ENCODE measurements around the gene TDRD9.

TDRD9 gene

DNA sequence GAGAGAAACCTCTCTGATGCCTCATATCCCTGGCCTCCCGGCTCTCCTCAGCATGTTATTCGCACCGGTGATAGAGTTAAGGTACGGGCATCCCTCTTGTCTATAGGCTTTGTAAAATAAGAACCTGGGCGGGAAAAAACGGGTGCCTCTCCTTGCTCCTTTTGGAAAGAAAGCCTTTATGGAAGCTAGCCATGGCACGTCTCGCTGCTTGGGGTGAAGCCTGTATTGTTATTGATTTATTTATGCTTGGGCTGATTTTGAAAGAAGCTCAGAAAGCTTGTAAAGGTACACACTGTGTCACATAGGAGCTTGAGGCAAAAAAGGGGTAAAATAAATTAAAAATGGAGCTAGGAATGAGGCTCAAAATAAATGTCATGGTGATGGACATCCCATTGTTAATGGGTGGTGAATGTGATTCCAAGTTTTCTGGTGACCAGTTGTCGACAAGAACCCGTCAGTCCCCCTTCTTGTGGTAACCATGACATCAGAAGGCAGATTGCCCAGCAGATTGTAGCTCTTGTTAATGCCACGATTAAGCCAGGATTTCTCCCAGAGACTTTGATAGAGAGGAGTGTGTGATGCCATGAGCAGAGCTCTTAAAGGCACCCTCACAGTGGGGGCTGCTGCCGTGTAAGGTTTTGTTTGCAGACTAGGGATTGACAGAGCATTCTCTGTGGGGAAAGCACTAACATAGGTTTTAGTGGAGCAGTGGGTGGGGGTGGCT, 106.9 kb downstream of the TDRD9 start:
- DNase-seq (no peak), ATAC-seq (no peak)

DNA sequence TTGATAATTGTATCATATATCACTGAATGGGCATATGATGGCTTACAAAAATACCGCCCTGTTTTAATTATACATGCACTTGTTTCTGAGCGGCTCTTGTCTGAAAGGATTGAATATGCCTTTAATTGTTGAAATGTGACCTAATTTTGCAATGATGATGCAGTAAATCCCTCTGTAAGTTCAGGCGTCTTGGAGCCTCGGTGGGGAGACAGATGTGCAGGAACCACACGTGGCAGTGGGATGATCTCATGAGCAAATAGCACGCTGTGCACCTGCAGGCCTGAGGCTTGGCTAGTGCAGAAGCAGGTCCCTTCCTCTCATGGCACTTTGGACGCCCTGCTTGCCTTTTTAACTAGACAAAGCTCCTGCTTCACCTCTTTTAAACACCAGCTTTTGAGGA, 108.0 kb downstream of the TDRD9 start:
- ATAC-seq (no peak), DNase-seq (no peak)

DNA sequence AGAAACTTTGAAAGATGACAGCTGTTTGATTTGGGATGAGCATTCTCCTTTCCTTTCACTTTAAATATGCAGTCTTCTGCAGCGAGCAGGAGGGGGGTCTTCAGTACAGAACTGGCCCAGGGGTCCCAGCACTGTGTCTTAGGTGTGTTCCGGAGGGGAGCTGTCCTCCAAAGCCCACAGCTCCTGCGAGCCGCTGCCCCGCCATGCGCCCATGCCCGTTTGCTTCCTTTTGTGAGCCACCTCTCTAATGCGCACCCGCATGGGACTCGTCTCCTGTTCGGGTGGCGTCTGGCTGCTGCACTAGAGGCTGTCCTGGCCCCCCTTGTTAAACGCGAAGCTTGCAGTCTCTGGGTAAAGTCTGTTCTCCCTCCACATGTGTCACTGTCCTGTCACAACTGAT, 108.8 kb downstream of the TDRD9 start:
- ATAC-seq (no peak), DNase-seq (no peak)

DNA sequence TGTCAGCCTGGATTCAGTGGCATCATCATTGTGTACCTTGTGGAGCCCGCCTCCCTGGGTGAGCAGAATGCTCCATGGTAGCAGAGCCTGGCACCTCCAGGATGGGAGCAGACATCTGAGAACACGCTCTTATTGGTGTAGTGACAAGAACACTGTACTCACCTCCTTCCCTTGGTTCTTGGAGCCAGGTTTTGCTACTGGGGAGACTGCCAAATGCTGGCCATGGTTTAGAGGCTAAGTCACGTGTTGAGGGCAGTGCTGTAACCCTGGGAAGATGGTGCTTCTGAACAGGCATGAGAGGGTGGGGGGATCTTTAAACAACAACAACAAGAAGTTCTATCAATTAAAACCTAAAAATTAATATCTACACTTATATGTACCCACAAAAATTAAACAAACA, 109.6 kb downstream of the TDRD9 start:
- no peak for ATAC-seq
- no peak for DNase-seq

DNA sequence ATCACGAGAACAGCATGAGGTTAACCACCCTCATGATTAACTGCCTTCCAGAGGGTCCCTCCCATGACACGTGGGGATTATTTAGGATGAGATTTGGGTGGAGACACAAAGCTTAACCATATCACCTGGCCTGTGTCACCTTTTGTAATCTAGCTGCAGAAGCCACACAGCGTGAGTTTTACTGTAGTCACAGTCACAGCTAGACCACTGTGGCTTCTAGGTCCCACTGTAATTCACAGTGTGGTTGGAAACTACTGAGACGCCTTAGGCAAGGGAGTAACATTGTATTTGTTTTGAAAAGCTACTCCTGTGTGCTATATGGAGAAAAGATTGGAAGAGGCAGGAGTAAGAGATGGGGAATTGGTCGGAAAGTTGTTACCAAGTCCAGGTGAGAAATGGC, 111.0 kb downstream of the TDRD9 start:
- no peak for DNase-seq
- ATAC-seq: peak; percentile 49

DNA sequence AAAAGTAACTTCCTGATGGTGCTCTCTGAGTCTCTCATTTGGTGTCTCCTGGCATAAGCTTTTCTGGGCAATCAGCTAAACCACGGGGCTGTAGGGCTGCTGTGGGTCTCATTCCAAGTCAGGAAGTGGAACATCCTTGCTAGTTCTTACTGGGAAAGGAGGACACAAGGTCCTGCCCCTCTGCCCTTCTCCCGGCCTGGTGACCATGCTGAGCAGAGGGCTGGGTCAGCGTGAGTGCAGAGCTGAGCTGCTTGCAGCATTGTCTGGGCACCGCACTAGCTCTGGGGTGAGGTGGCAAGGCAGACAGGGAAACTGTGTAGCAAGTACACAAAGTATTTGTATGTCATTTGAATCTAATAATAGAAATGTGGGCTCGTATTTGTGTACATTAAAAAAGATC, 112.3 kb downstream of the TDRD9 start:
- ATAC-seq (no peak), DNase-seq (no peak)

DNA sequence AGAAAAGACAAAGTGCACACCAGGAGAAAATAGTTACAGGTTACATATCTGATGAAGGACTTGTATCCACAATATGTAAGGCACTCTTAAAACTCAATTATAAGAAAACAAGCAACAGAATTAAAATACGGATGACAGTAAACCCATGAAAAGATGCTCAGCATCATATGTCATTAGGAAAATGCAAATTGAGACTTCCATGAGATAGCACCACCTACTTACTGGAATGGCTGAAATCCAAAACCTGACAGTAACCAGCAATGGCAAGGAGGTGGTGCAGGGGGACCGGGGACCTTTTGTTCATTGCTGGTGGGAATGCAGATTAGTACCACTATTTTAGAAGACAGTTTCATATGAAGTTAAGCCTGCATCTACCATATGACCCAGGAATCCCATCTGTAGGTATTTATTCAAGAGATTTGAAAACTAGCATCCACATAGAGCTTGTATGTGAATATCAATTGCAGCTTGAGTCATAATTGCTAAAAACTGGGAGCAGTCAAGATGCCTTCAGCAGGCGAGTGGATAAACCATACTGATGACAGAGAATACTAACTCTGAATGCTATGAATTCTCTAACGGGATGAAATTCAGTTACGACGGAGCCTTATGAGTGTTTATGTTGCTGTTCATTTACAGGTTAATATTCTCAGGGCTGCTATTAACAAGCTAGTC, 113.3 kb downstream of the TDRD9 start:
- DNase-seq (no peak), ATAC-seq (no peak)

DNA sequence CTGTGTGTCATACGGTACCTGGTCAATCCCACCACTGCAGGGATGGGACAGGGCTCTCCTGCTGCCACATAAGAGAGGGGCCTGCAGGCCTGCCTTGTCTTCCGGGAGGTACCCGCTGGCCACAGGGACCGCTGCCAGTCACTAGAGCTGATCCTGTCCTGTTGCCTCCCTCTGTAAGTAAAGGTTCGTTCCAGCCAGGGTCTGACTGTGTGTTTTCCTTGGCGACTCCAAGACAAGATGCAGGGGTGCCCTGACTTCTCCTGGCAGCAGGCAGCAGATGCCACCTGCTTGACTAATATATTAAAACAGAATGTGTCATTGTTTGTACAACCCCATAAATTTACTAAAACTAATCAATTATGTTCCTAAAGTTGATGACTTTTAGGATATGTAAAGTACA, 115.8 kb downstream of the TDRD9 start:
- no peak for ATAC-seq
- DNase-seq: no peak

DNA sequence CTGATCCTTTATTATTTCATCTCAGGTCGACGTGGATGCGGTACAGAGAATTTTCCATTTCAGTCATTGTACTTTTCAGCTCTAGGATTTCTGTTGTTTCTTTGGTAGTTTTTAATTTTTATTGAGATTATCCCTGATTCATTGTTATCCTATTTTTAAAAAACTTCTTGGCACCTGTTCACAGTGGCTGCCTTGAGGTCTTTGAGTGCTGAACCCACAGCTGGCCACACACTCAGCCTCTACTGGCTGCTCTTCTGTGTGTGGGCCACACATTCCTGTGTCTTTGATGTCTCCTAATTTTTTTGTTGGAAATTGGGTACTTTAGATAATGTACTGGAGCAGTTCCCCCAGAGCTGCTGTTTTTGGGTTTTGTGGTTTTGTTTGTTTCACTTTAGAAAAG, 119.5 kb downstream of the TDRD9 start:
- DNase-seq: no peak
- ATAC-seq: no peak

DNA sequence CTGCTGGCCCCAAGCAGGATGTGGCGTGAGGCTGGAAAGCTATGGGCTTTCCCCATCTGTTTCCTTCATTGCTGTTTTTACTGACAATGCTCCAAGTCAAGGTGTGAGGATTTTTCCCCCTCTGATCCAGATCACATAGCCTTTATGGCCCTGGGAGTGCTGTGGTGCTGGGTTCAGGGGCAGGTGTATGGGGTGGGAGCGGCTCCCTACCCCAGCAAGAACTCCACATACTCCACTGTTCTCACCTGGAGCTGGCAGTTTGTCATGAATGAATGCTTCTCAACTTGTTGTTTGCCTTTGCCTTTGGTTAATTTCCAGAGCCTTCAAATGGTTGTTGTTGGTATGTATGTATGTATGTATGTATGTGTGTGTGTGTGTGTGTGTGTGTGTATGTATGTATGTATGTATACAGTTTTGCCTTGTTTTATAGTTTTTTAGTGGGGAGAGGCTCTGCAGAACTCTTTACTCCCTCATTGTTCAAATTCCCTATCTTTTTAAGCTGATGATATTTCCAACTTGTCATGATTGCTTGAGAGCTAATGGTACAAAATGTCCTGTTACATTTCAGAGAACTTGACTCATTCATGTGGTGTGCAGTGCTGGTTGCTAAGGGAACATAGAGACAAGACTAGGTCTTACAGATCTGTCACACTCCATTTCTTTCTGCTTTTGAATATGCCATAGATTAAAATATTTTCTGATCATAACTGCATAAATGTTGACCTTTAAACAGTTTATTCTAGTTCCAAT, 120.7 kb downstream of the TDRD9 start:
- no peak for ATAC-seq
- DNase-seq: no peak

DNA sequence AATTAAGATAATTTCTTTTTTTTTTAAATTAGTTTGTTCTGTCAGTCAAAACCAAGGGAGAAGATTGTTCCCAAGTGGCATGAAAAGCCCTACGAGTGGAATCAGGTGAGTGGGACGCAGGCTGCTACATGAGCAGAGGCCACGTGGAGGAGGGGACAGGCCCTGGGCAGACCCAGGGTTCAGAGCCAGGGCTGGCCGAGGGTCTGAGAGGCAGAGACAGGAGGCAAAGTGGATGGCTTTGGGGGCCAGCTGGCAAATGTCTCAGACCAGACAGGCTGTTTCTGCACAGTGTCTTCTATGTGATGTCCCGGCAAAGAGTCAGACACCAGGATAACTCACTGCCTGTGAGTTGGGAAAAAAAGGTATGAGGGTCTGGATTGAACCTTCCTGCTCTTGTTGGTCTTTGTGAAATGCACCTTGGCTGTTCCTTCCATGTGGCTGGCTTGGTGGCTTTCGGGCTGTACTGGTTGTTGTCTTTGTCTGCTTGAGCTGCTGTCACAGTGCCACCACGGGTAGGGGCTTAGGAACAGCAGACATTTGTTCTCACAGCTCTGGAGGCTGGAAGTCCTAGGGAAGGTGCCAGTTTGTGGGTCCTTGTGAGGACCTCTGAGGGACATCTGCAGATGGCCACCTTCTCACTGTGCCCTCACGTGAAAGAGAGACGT, 121.5 kb downstream of the TDRD9 start:
- DNase-seq (no peak), ATAC-seq (no peak)

DNA sequence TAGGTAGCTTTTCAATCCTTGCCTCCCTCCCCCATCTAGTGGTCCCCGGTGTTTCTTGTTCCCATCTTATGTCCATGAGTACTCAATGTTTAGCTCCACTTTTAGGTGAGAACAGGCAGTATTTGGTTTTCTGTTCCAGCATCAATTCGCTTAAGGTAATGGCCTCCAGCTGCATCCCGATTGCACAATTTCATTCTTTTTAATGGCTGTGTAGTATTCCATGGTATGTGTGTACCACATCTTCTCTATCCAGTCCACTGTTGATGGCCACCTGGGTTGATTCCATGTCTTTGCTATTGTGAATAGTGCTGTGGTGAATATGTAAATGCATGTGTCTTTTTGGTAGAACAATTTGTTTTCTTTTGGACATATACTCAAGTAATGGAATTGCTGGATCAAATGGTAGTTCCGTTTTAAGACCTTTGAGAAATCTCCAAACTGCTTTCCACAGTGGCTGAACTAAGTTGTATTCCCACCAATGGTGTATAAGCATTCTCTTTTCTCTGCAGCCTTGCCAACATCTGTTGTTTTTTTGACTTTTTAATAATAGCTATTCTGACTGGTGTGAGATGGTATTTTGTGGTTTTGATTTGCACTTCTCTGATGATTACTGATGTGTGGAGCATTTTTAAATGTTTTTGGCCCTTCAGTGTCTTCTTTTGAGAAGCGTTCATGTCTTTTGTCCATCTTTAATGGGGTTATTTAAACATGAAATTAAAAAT, 123.0 kb downstream of the TDRD9 start:
- no peak for ATAC-seq
- no peak for DNase-seq

DNA sequence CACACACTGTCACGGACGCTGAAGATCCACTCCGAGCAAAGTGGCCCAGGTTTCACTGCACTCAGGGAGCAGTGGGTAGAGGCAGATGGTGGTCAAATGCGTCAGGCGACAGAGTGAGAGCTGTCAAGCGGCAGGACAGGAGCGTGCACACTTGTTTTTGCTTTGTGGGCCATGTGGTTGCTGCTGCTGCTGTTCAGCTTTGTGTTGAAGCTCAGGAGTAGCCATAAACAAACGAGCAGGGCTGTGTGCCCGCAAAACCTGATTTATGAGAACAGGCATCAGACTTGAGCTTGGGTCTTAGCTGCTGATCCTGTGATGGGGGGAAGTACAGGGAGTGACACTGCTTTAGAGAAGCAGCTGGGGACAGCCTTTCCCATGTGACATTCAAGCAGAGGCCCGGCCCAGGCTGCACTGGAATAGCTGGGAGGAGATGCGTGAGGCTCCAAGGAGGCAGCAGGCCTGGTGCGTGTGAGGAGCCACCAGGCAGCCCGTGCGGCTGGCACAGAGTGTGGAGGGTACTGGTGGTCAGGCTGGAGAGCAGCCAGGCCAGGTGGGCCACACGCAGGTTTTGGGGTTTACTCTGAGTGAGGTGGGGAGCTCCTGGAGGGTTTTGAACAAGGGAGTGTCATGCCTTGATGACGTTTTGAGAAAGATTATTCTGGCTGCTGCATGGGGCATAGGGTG, 126.1 kb downstream of the TDRD9 start:
- ATAC-seq (no peak), DNase-seq (no peak)

DNA sequence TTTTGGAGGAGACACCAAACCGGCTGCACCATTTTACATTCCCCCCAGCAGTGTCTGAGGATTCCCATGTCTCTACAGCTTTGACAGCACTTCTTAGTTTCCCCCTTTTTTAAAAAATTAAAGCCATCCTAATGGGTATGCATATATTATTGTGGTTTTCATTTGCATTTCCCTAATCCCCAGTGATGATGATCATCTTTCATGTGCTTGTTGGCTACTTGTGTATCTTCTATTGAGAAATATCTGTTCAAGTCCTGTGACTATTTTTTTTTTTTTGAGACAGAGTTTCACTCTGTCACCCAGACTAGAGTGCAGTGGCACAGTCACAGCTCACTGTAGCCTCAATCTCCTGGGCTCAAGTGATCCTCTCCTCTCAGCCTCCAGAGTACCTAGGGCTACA, 134.0 kb downstream of the TDRD9 start:
- ATAC-seq (no peak), DNase-seq (no peak)

DNA sequence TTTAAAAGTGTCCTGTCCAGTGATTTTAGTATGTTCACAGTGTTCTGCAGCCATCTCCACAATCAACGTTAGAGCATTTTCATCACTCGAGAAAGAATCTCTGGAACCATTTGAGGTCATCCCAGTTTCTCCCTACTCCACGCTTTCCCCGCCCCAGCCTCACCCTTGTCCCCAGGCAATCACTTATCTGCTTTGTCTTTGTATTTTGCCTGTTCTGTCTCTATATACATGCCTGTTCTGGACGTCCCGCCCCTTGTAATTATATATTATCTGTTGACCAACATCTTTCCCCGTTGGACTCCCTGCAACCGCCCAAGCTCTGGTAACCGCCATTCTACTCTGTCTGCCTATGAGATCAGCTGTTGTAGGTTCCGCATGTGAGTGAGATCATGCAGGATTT, 135.7 kb downstream of the TDRD9 start:
- ATAC-seq (no peak), DNase-seq (no peak)

DNA sequence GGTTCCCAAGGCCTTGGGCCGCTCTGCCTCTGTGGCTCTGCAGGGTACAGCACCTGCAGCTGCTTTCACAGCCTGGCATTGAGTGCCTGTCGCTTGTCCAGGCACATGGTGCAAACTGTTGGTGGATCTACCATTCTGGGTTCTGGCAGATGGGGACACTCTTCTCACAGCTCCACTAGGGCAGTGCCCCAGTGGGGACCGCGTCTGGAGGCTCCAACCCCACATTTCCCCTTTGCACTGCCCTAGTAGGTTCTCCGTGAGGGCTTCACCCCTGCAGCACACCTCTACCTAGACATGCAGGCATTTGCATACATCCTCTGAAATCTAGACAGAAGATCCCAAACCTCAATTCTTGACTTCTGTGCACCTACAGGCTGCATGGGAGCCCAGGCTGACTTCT, 138.0 kb downstream of the TDRD9 start:
- ATAC-seq (no peak), DNase-seq (no peak)

DNA sequence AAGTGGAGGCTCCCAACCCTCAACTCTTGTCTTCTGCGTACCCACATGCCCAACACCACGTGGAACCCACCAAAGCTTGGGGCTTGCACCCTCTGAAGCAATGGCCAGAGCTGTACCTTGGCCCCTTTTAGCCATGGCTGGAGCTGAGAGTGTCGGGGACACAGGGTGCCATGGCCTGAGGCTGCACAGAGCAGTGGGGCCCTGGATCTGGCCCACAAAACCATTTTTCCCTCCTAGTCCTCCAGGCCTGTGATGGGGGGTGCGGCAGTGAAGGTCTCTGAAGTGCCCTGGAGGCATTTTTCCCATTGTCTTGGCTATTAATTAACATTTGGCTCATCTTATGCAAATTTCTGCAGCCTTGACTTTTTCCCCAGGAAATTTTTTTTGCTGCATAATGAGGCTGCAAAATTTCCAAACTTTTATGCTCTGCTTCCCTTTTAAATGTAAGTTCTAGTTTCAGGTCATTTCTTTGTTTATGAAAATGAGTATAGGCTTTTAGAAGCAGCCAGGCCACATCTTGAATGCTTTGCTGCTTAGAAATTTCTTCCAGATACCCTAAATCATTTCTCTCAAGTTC, 138.6 kb downstream of the TDRD9 start:
- DNase-seq (no peak), ATAC-seq (no peak)

DNA sequence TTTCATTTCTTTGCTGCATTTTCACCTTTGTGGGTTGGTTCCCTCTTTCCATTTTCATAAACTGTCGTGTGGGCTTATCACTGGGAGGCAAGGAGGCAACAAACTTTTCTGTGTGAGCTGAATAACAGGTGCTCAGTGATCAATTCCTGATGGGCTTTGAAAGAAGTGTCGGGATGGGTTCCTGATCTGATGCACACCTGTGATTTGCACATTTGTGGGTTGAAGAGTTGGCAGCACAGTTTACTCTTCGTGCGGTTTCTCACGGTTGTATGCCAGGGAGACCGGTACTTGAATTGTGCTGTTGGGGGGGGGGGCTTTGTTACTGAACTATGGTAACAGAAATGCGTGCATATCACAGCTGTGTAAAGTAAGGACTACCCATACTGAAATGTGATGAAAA, 141.3 kb downstream of the TDRD9 start:
- no peak for DNase-seq
- ATAC-seq: no peak

DNA sequence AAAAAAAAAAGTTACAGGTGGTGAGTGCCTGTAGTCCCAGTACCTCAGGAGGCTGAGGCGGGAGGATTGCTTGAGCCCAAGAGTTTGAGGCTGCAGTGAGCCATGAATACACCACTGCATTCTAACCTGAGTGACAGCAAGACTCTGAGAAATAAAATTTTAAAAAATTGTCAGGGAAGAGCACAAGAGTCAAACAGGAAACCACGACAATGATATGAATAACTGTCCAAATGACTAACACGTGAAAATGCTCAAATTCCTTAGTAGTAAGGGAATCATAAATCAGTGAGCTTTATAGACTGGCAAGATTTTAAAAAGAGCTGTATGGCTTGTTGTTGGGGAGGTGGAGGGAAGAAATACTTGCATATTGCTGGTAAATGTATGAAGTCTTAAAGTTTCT, 144.3 kb downstream of the TDRD9 start:
- DNase-seq (no peak), ATAC-seq (no peak)

DNA sequence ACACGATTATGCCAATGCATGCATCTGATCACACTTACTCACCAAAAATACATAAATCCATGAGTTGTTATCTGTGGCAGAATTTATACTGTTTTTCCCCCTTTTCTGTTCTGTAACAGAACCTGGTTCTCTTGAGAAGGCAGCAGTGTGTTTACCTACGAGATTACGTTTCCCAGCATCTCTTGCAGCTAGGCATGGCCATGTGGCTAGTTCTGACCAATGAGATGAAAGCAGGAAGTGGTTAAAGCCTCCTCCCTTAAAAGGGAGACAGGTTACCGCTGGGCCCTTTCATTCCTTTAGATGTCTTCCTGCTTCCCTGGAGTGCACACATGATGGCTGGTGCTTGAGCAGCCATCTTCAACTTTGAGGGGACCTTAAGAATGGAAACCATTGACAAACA, 145.5 kb downstream of the TDRD9 start:
- DNase-seq: no peak
- ATAC-seq: no peak

DNA sequence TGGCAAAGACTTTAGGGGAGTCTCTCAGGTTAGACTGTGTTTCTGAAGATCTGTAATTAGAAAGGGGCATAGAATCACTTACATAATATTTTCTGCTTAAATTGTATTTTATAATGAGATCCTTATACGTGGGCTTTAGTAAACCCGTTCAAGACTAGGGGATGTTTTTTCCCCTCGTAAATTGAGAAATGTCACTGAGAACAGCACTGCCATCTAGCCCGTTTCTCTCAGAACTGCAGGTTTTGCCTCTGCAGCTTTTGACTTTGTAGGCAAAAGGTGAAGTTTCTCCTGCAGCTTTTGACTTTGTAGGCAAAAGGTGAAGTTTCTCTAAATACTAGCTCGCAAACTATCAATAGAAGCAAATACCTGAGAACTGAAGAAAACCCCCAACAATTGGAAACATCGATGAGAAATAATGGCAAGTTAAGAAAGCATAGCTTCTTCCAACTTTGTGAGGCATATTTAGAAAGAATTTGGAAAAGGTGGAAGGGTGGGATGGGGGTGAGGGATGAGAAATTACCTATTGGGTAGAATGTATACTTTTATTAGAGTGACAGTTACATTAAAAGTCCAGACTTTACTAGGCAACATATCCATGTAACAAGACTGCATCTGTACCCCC, 147.4 kb downstream of the TDRD9 start:
- ATAC-seq (no peak), DNase-seq (no peak)
